Measurements from ENCODE around the gene RAB4B.

- TF ChIP-seq, protein P1, sequence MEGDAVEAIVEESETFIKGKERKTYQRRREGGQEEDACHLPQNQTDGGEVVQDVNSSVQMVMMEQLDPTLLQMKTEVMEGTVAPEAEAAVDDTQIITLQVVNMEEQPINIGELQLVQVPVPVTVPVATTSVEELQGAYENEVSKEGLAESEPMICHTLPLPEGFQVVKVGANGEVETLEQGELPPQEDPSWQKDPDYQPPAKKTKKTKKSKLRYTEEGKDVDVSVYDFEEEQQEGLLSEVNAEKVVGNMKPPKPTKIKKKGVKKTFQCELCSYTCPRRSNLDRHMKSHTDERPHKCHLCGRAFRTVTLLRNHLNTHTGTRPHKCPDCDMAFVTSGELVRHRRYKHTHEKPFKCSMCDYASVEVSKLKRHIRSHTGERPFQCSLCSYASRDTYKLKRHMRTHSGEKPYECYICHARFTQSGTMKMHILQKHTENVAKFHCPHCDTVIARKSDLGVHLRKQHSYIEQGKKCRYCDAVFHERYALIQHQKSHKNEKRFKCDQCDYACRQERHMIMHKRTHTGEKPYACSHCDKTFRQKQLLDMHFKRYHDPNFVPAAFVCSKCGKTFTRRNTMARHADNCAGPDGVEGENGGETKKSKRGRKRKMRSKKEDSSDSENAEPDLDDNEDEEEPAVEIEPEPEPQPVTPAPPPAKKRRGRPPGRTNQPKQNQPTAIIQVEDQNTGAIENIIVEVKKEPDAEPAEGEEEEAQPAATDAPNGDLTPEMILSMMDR (IDR thresholded peaks at IDR 0.05): no peak
- no peak for TF ChIP-seq POLR2AphosphoS5 (IDR thresholded peaks at IDR 0.05)
- no peak for TF ChIP-seq POLR2A (IDR thresholded peaks at IDR 0.05)
Measured at GRCh38 chr19:40808021-40808325, 29.9 kb downstream of the RAB4B start.
